H9 (cell line): Measurements from ENCODE around the gene DDAH2. TPM values are rescaled to one million over a fixed set of nuclear protein-coding genes. Genes with fewer than 3 reads are reported as not detected.
A peak's percentile ranks its signal among the peaks of the same experiment; 100 is the strongest.

Source experiments
- DNase-seq: peaks from one replicate; pipeline ENCODE4 v3.0.0-alpha.2; 2017
- H2AFZ ChIP-seq: one replicate; pipeline ENCODE4 v1.6.1; 2013; ENCODE audit warnings: mild to moderate bottlenecking, low read length, control low read depth, moderate library complexity
- H2AK5ac ChIP-seq: 2 replicates; pipeline ENCODE4 v1.6.1; 2013; ENCODE audit warnings: low read length, control low read depth, mixed read lengths; ENCODE audit not compliant: insufficient read length
- H2BK120ac ChIP-seq: one replicate; pipeline ENCODE4 v1.6.1; 2013; ENCODE audit warnings: low read depth, mild to moderate bottlenecking, low read length, control low read depth, inconsistent platforms; ENCODE audit not compliant: poor library complexity, severe bottlenecking
- H2BK12ac ChIP-seq: 2 replicates; pipeline ENCODE4 v1.6.1; 2013; ENCODE audit warnings: low read length, control low read depth, mixed read lengths, low read depth; ENCODE audit not compliant: insufficient read length
- H2BK15ac ChIP-seq: 2 replicates; pipeline ENCODE4 v1.6.1; 2013; ENCODE audit warnings: low read depth, low read length, control low read depth
- H2BK20ac ChIP-seq: one replicate; pipeline ENCODE4 v1.6.1; 2013; ENCODE audit warnings: low read depth, mild to moderate bottlenecking, low read length, control low read depth, inconsistent platforms; ENCODE audit not compliant: poor library complexity, severe bottlenecking
- H2BK5ac ChIP-seq: 2 replicates; pipeline ENCODE4 v1.6.1; 2013; ENCODE audit warnings: low read length, control low read depth, mixed read lengths; ENCODE audit not compliant: insufficient read length
- H3K14ac ChIP-seq: 2 replicates; pipeline ENCODE4 v1.6.1; 2013; ENCODE audit warnings: low read length, control low read depth; ENCODE audit not compliant: insufficient read depth
- H3K18ac ChIP-seq: 2 replicates; pipeline ENCODE4 v1.6.1; 2013; ENCODE audit warnings: low read depth, mild to moderate bottlenecking, mixed read lengths, low read length, control low read depth; ENCODE audit not compliant: insufficient read length
- H3K23ac ChIP-seq: 2 replicates; pipeline ENCODE4 v1.6.1; 2013; ENCODE audit warnings: low read length, control low read depth, mixed read lengths, low read depth; ENCODE audit not compliant: insufficient read length
- H3K23me2 ChIP-seq: 2 replicates; pipeline ENCODE4 v1.6.1; 2013; ENCODE audit warnings: low read depth, mild to moderate bottlenecking, mixed read lengths, low read length, control low read depth; ENCODE audit not compliant: insufficient read length, poor library complexity, severe bottlenecking
- H3K27ac ChIP-seq: 2 replicates; pipeline ENCODE4 v1.5.1; 2013; ENCODE audit warnings: low read length, control low read depth, mixed read lengths, low read depth; ENCODE audit not compliant: insufficient read length
- H3K27me3 ChIP-seq: 2 replicates; pipeline ENCODE4 v1.6.1; 2013; ENCODE audit warnings: low read length, control low read depth, inconsistent platforms; ENCODE audit not compliant: insufficient read depth
- H3K4ac ChIP-seq: 2 replicates; pipeline ENCODE4 v1.6.1; 2013; ENCODE audit warnings: low read depth, mild to moderate bottlenecking, control low read depth, inconsistent platforms, low read length, moderate library complexity
- H3K4me1 ChIP-seq: 2 replicates; pipeline ENCODE4 v1.6.1; 2013; ENCODE audit warnings: low read length, control low read depth, inconsistent platforms; ENCODE audit not compliant: insufficient read depth
- H3K4me2 ChIP-seq: 2 replicates; pipeline ENCODE4 v1.6.1; 2013; ENCODE audit warnings: low read length, control low read depth, mixed read lengths; ENCODE audit not compliant: insufficient read length, insufficient read depth
- H3K56ac ChIP-seq: 2 replicates; pipeline ENCODE4 v1.6.1; 2013; ENCODE audit warnings: low read depth, mild to moderate bottlenecking, mixed read lengths, low read length, control low read depth; ENCODE audit not compliant: insufficient read length
- H3K79me1 ChIP-seq: 2 replicates; pipeline ENCODE4 v1.6.1; 2013; ENCODE audit warnings: low read depth, mild to moderate bottlenecking, moderate library complexity, low read length, control low read depth, inconsistent platforms; ENCODE audit not compliant: insufficient read depth, poor library complexity, severe bottlenecking
- H3K79me2 ChIP-seq: 2 replicates; pipeline ENCODE4 v1.6.1; 2013; ENCODE audit warnings: low read length, control low read depth, inconsistent platforms; ENCODE audit not compliant: insufficient read depth
- H3K9ac ChIP-seq: 2 replicates; pipeline ENCODE4 v1.6.1; 2013; ENCODE audit warnings: low read length, control low read depth, mixed read lengths; ENCODE audit not compliant: insufficient read length; ENCODE audit errors: extremely low read depth
- H3K9me3 ChIP-seq: one replicate; pipeline ENCODE4 v1.6.1; 2013; ENCODE audit warnings: low read depth, low read length, inconsistent platforms; ENCODE audit not compliant: control insufficient read depth
- H3T11ph ChIP-seq: one replicate; pipeline ENCODE4 v1.6.1; 2013; ENCODE audit warnings: mild to moderate bottlenecking, low read length, control low read depth, inconsistent platforms
- H4K20me1 ChIP-seq: one replicate; pipeline ENCODE4 v1.6.1; 2013; ENCODE audit not compliant: control insufficient read depth, insufficient read length, insufficient read depth
- H4K5ac ChIP-seq: 2 replicates; pipeline ENCODE4 v1.6.1; 2013; ENCODE audit warnings: low read depth, mild to moderate bottlenecking, mixed read lengths, low read length, control low read depth; ENCODE audit not compliant: insufficient read length
- H4K8ac ChIP-seq: replicated peaks from 2 replicates; pipeline ENCODE4 v1.6.1; 2013; ENCODE audit warnings: low read length, control low read depth, mixed read lengths, low read depth; ENCODE audit not compliant: insufficient read length
- H4K91ac ChIP-seq: 2 replicates; pipeline ENCODE4 v1.6.1; 2013; ENCODE audit warnings: low read depth, mild to moderate bottlenecking, moderate library complexity, mixed read lengths, low read length, control low read depth; ENCODE audit not compliant: insufficient read length
- H3K27ac Mint-ChIP-seq, 3 experiments: 2 replicates in 2 of 3; 3 replicates in 1 of 3; pipeline ENCODE4 v1.8.0; 2020 to 2021; ENCODE audit warnings: mixed read lengths in 3 of 3, mild to moderate bottlenecking in 1 of 3, moderate library complexity in 1 of 3
- H3K27me3 Mint-ChIP-seq: 2 replicates; pipeline ENCODE4 v1.8.0; 2021; ENCODE audit warnings: low read depth, mild to moderate bottlenecking, moderate library complexity, mixed read lengths
- H3K36me3 Mint-ChIP-seq, 3 experiments: 2 replicates in 2 of 3; 3 replicates in 1 of 3; pipeline ENCODE4 v1.8.0; 2020 to 2021; ENCODE audit warnings: low read depth in 3 of 3, mixed read lengths in 3 of 3; ENCODE audit not compliant: insufficient read depth in 1 of 3
- H3K4me1 Mint-ChIP-seq, 2 experiments: 2 replicates each; pipeline ENCODE4 v1.8.0; 2020; ENCODE audit warnings: mixed read lengths in 2 of 2
- H3K4me3 Mint-ChIP-seq, 2 experiments: 2 replicates in 1 of 2; 3 replicates in 1 of 2; pipeline ENCODE4 v1.8.0; 2020 to 2021; ENCODE audit warnings: mild to moderate bottlenecking in 2 of 2, mixed read lengths in 2 of 2, moderate library complexity in 1 of 2
- H3K9me3 Mint-ChIP-seq, 2 experiments: 2 replicates in 1 of 2; 3 replicates in 1 of 2; pipeline ENCODE4 v1.8.0; 2020; ENCODE audit warnings: mild to moderate bottlenecking in 2 of 2, mixed read lengths in 2 of 2, moderate library complexity in 1 of 2
- WGBS: extraction: QIAGEN DNeasy Blood & Tissue Kit; methylation state at CpG from one replicate; pipeline ENCODE4 v1.1.7; 2013; ENCODE audit warnings: missing lambda C conversion rate, low lambda C conversion rate, mixed read lengths; ENCODE audit not compliant: insufficient read length; ENCODE audit errors: extremely low coverage; 5-methylcytosine and 5-hydroxymethylcytosine counted together
- total RNA-seq: library from RNA; stranded (reverse); gene quantifications from 2 replicates; pipeline ENCODE4 v1.2.1, GENCODE V29; 2021
- TF ChIP-seq, protein P1 (sequence below): fragments of 200-600 bp; sonication (generic); conservative IDR thresholded peaks from 3 replicates; pipeline ENCODE4 v1.8.0; 2021; ENCODE audit warnings: antibody characterized with exemption, mild to moderate bottlenecking

DDAH2 gene
- total RNA-seq, 1 experiment from 2014 or later = 73.2 TPM

DNA sequence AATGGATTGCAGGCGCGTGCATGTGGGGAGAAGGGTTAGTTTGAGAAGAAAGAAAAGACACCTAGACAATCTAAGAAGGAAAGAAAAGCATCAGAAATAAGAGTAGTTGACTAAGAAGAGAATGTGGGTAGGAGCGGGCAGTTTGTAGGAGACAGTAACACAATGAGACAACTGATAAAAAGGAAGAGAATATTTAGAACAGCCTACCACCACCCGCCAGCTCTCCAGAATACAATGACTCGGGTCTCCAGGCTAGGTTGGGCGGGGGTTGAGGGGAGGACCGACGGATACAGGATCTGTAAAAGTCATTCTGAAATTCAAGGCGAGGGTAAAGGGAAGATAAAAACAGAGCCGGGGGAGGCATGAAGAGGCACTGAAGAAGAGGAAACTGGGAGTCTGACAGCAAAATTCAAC lies 26.7 kb downstream of the DDAH2 start:
- Histone ChIP-seq H3K23ac (no peak overlapping the region), H2BK120ac (no peak overlapping the region), H4K8ac (no peak overlapping the region), H2BK20ac (no peak overlapping the region), H4K5ac (no peak overlapping the region), H3K23me2 (peaks cover 6% of the 10 kb centered on the region), H2BK12ac (no peak overlapping the region), H3T11ph (no peak overlapping the region), H3K9ac (peak overlapping the region; percentile 79), H3K14ac (no peak overlapping the region), H2BK5ac (no peak overlapping the region), H3K27me3 (no peaks in the 10 kb centered on the region), H4K91ac (no peak overlapping the region), H3K56ac (no peak overlapping the region), H2AFZ (peak overlapping the region; percentile 23), H2AK5ac (no peak overlapping the region), H3K9me3 (no peaks in the 10 kb centered on the region), H3K27ac (no peak overlapping the region), H2BK15ac (no peak overlapping the region), H3K18ac (no peak overlapping the region), H3K79me2 (peaks cover 2% of the 10 kb centered on the region; the same call in 1 of the 2 replicates), H4K20me1 (no peaks in the 10 kb centered on the region), H3K79me1 (peaks cover 6% of the 10 kb centered on the region), H3K4me1 (peaks cover 4% of the 10 kb centered on the region; the same call in 1 of the 2 replicates), H3K4ac (no peak overlapping the region), H3K4me2 (peak overlapping the region; percentile 91)
- TF ChIP-seq, protein P1, sequence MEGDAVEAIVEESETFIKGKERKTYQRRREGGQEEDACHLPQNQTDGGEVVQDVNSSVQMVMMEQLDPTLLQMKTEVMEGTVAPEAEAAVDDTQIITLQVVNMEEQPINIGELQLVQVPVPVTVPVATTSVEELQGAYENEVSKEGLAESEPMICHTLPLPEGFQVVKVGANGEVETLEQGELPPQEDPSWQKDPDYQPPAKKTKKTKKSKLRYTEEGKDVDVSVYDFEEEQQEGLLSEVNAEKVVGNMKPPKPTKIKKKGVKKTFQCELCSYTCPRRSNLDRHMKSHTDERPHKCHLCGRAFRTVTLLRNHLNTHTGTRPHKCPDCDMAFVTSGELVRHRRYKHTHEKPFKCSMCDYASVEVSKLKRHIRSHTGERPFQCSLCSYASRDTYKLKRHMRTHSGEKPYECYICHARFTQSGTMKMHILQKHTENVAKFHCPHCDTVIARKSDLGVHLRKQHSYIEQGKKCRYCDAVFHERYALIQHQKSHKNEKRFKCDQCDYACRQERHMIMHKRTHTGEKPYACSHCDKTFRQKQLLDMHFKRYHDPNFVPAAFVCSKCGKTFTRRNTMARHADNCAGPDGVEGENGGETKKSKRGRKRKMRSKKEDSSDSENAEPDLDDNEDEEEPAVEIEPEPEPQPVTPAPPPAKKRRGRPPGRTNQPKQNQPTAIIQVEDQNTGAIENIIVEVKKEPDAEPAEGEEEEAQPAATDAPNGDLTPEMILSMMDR = no peak
- H3K4me3 Mint-ChIP-seq = peak overlapping the region; percentile 96 to 98
- H3K36me3 Mint-ChIP-seq = peaks cover 0 to 23% (median 4%) of the 10 kb centered on the region in 3 experiments; a peak in 5 of 7 replicates
- H3K4me1 Mint-ChIP-seq = peaks cover 11% of the 10 kb centered on the region in 2 experiments
- no peaks in the 10 kb centered on the region; a peak in 1 of 5 replicates for H3K9me3 Mint-ChIP-seq
- DNase-seq = no peak
- no CpG with 5 or more reads among the region's 10 CpGs for WGBS
- peak overlapping the region; percentile 91 to 96 (median 96); a peak in 5 of 7 replicates for H3K27ac Mint-ChIP-seq
- H3K27me3 Mint-ChIP-seq = peaks cover 1% of the 10 kb centered on the region; the same call in 1 of the 2 replicates
